Osteoblast (primary cell): ENCODE results near the gene DOCK11. TPM values are rescaled to one million over a fixed set of nuclear protein-coding genes. Genes with fewer than 3 reads are reported as not detected.

ENCODE experiments used
- DNase-seq: peaks from one replicate; pipeline ENCODE4 v3.0.0; 2011; ENCODE audit warnings: low spot score, mixed read lengths; ENCODE audit not compliant: insufficient read length; ENCODE audit errors: missing footprints
- H2AFZ ChIP-seq: 2 replicates; pipeline ENCODE4 v1.6.0; 2011; ENCODE audit warnings: mild to moderate bottlenecking, low read length
- H3K27ac ChIP-seq: 2 replicates; pipeline ENCODE4 v1.5.1; 2011; ENCODE audit warnings: mild to moderate bottlenecking, low read depth, low read length, moderate library complexity
- H3K27me3 ChIP-seq: 2 replicates; pipeline ENCODE4 v1.6.0; 2012; ENCODE audit warnings: mild to moderate bottlenecking, control low read depth, inconsistent platforms, low read length, moderate library complexity; ENCODE audit not compliant: insufficient read depth
- H3K36me3 ChIP-seq: 2 replicates; pipeline ENCODE4 v1.5.1; 2011; ENCODE audit warnings: mild to moderate bottlenecking, low read length, control low read depth, moderate library complexity; ENCODE audit not compliant: insufficient read depth
- H3K4me1 ChIP-seq: 2 replicates; pipeline ENCODE4 v1.5.1; 2011; ENCODE audit warnings: mild to moderate bottlenecking, low read length, control low read depth, moderate library complexity; ENCODE audit not compliant: insufficient read depth
- H3K4me2 ChIP-seq: 2 replicates; pipeline ENCODE4 v1.6.0; 2011; ENCODE audit warnings: mild to moderate bottlenecking, low read length; ENCODE audit not compliant: insufficient read depth
- H3K4me3 ChIP-seq: fragments of 200-600 bp; sonication (generic); 3 replicates; pipeline ENCODE4 v1.5.1; 2012; ENCODE audit warnings: mild to moderate bottlenecking, low read length, inconsistent platforms; ENCODE audit not compliant: insufficient read depth
- H3K79me2 ChIP-seq: 2 replicates; pipeline ENCODE4 v1.6.0; 2012; ENCODE audit warnings: mild to moderate bottlenecking, low read length, control low read depth, inconsistent platforms; ENCODE audit not compliant: insufficient read depth
- H3K9me3 ChIP-seq: 2 replicates; pipeline ENCODE4 v1.5.1; 2011; ENCODE audit warnings: low read depth, low read length, control low read depth
- H4K20me1 ChIP-seq: 2 replicates; pipeline ENCODE4 v1.6.0; 2012; ENCODE audit warnings: mild to moderate bottlenecking, low read length, control low read depth; ENCODE audit not compliant: insufficient read depth
- total RNA-seq: library from RNA; depleted of rRNA; stranded (reverse); fragments of >200 nt; gene quantifications from 2 replicates; pipeline ENCODE4 v1.2.3, GENCODE V29; 2012
- TF ChIP-seq, protein P1 (sequence below): IDR thresholded peaks from 2 replicates; pipeline ENCODE4 v1.5.1; 2011; ENCODE audit warnings: mild to moderate bottlenecking, low read depth, low read length, moderate library complexity; ENCODE audit errors: extremely low read depth

DOCK11 gene
- total RNA-seq, 1 donor = 26.4 TPM

DNA sequence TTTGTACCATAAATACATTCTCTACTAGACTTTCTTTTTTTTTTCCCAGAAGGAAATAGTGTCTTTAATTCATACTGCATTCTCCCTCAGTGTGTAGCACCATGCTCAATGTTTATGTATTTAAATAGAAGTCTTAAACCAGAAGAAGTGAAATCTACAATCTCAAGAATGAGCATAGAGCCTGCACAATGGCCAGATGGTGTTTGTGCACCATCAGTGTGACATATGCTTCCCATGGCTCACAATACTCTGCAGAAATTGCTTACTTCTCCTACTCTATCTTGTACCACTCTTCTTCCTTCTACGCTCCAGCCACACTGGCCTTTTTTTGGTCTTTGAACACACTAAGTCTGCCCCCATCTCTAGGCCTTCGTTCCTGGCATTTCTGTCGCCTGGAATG is 2.6 kb upstream of the DOCK11 start:
- Histone ChIP-seq H3K4me1 (no peaks in the 10 kb centered on the region), H3K27ac (no peak overlapping the region), H3K27me3 (no peaks in the 10 kb centered on the region), H4K20me1 (no peaks in the 10 kb centered on the region), H3K79me2 (peaks cover 6% of the 10 kb centered on the region), H3K9me3 (no peaks in the 10 kb centered on the region), H3K4me3 (no peak overlapping the region), H3K4me2 (no peak overlapping the region), H2AFZ (no peak overlapping the region), H3K36me3 (no peaks in the 10 kb centered on the region)
- DNase-seq = no peak
- TF ChIP-seq, protein P1, sequence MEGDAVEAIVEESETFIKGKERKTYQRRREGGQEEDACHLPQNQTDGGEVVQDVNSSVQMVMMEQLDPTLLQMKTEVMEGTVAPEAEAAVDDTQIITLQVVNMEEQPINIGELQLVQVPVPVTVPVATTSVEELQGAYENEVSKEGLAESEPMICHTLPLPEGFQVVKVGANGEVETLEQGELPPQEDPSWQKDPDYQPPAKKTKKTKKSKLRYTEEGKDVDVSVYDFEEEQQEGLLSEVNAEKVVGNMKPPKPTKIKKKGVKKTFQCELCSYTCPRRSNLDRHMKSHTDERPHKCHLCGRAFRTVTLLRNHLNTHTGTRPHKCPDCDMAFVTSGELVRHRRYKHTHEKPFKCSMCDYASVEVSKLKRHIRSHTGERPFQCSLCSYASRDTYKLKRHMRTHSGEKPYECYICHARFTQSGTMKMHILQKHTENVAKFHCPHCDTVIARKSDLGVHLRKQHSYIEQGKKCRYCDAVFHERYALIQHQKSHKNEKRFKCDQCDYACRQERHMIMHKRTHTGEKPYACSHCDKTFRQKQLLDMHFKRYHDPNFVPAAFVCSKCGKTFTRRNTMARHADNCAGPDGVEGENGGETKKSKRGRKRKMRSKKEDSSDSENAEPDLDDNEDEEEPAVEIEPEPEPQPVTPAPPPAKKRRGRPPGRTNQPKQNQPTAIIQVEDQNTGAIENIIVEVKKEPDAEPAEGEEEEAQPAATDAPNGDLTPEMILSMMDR = no peak

- no peaks in the 10 kb centered on the region for H3K9me3 ChIP-seq
- no peak overlapping the region for H3K4me3 ChIP-seq
- no peak overlapping the region for H3K4me2 ChIP-seq
- H3K36me3 ChIP-seq = no peaks in the 10 kb centered on the region
- H3K27me3 ChIP-seq = no peaks in the 10 kb centered on the region
- no peak overlapping the region for H3K27ac ChIP-seq
- H3K4me1 ChIP-seq = no peaks in the 10 kb centered on the region
- TF ChIP-seq, protein P1 = no peak
- H2AFZ ChIP-seq = no peak overlapping the region
- no peaks in the 10 kb centered on the region for H4K20me1 ChIP-seq
- H3K79me2 ChIP-seq = peaks cover 10% of the 10 kb centered on the region
- no peak for DNase-seq
Observed at GRCh38 chrX:118493653-118494297, 1.8 kb upstream of the DOCK11 start.

- H2AFZ ChIP-seq = peak overlapping the region; percentile 80
- H3K27ac ChIP-seq = no peak overlapping the region
- no peaks in the 10 kb centered on the region for H4K20me1 ChIP-seq
- DNase-seq = peak; percentile 76
- no peaks in the 10 kb centered on the region for H3K4me1 ChIP-seq
- H3K4me3 ChIP-seq = peak overlapping the region; percentile 78
- no peaks in the 10 kb centered on the region for H3K9me3 ChIP-seq
- H3K27me3 ChIP-seq = no peaks in the 10 kb centered on the region
- peaks cover 16% of the 10 kb centered on the region for H3K79me2 ChIP-seq
- peak overlapping the region; percentile 83 for H3K4me2 ChIP-seq
- TF ChIP-seq, protein P1 = no peak
- H3K36me3 ChIP-seq = no peaks in the 10 kb centered on the region
Observed at GRCh38 chrX:118495958-118496762, 545 bp downstream of the DOCK11 start.

- Histone ChIP-seq H3K27ac (no peak overlapping the region), H3K4me1 (no peaks in the 10 kb centered on the region), H3K79me2 (peaks cover 16% of the 10 kb centered on the region), H3K27me3 (no peaks in the 10 kb centered on the region), H3K4me2 (peak overlapping the region; percentile 83), H2AFZ (peak overlapping the region; percentile 80), H3K9me3 (no peaks in the 10 kb centered on the region), H3K4me3 (peak overlapping the region; percentile 78), H4K20me1 (no peaks in the 10 kb centered on the region), H3K36me3 (no peaks in the 10 kb centered on the region)
- TF ChIP-seq, protein P1 = no peak
- DNase-seq = no peak
Observed at GRCh38 chrX:118496763-118497079, 1.1 kb downstream of the DOCK11 start.
